Endothelial cell (in vitro differentiated cells): ENCODE data around the gene LMOD1. TPM values are rescaled to one million over a fixed set of nuclear protein-coding genes. Genes with fewer than 3 reads are reported as not detected.
"Not testable (repeated sequence)": the region's sequence is repeated elsewhere in the genome, so short reads cannot be mapped to it uniquely, and the experiment has no call there.

Experiments used
- DNase-seq: peaks from one replicate; pipeline ENCODE4 v3.0.0; 2021; ENCODE audit warnings: low spot score
- H3K27ac Mint-ChIP-seq: one replicate; pipeline ENCODE4 v1.8.0; 2021; ENCODE audit warnings: mixed read lengths, inconsistent platforms; ENCODE audit not compliant: unreplicated experiment
- H3K27me3 Mint-ChIP-seq: one replicate; pipeline ENCODE4 v1.8.0; 2021; ENCODE audit warnings: mild to moderate bottlenecking, moderate library complexity, mixed read lengths, inconsistent platforms; ENCODE audit not compliant: unreplicated experiment
- H3K36me3 Mint-ChIP-seq: one replicate; pipeline ENCODE4 v1.8.0; 2021; ENCODE audit warnings: mild to moderate bottlenecking, low read depth, mixed read lengths, inconsistent platforms; ENCODE audit not compliant: unreplicated experiment
- H3K4me1 Mint-ChIP-seq: one replicate; pipeline ENCODE4 v1.8.0; 2021; ENCODE audit warnings: mild to moderate bottlenecking, mixed read lengths, inconsistent platforms; ENCODE audit not compliant: unreplicated experiment
- H3K4me3 Mint-ChIP-seq: one replicate; pipeline ENCODE4 v1.8.0; 2021; ENCODE audit warnings: mild to moderate bottlenecking, mixed read lengths, inconsistent platforms; ENCODE audit not compliant: unreplicated experiment
- H3K9me3 Mint-ChIP-seq: one replicate; pipeline ENCODE4 v1.8.0; 2021; ENCODE audit warnings: mixed read lengths, inconsistent platforms; ENCODE audit not compliant: unreplicated experiment
- total RNA-seq: library from RNA; stranded (reverse); fragmentation: NEBNext Ultra II Directional; extraction: Animal tissue kit (Norgen Biotek cat#: 25700); gene quantifications from one replicate; pipeline ENCODE4 v1.2.1, GENCODE V29; 2021; ENCODE audit not compliant: unreplicated experiment
- TF ChIP-seq, protein P1 (sequence below): fragments of 200-600 bp; sonication (generic); IDR thresholded peaks from one replicate; pipeline ENCODE4 v1.5.0; 2021; ENCODE audit warnings: antibody characterized with exemption; ENCODE audit not compliant: unreplicated experiment

LMOD1 gene
- total RNA-seq, 1 donor from 2014 or later, result not detected

DNA sequence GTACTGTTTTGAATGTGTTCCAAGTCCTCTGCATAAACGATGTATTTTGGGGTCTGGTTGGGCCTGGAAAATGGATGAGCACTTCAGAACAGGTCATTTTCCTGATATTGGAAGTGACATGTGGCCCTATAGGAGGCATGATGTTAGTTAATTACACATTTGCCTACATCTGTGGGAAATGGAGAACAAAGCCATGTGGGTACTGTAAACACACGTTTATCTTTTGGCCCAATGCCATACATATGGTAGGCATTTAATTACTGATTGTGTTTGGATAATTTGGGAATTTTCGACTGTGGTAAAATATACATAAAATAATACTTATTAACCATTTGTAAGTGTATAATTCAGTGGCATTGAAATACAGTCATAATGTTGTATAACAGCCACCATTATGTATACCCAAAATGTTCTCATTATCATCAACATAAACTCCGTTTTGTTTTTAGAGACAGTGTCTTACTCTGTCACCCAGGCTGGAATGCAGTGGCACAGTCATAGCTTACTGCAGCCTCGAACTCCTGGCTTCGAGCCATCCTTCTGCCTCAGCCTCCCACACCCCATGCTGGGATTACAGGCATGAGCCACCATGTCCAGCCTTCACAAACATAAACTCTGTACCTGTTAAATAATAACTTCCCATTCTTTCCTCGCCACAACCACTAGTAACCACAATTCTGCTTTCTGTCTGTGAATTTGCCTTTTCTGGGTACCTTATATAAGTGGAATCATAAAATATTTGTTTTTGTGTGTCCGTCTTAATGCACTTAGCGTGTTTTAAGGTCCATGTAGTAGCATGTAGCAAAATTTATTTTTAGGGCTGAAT, 24.2 kb upstream of the LMOD1 start:
- no peak overlapping the region for H3K4me3 Mint-ChIP-seq
- no peaks in the 10 kb centered on the region for H3K9me3 Mint-ChIP-seq
- no peaks in the 10 kb centered on the region for H3K4me1 Mint-ChIP-seq
- TF ChIP-seq, protein P1, sequence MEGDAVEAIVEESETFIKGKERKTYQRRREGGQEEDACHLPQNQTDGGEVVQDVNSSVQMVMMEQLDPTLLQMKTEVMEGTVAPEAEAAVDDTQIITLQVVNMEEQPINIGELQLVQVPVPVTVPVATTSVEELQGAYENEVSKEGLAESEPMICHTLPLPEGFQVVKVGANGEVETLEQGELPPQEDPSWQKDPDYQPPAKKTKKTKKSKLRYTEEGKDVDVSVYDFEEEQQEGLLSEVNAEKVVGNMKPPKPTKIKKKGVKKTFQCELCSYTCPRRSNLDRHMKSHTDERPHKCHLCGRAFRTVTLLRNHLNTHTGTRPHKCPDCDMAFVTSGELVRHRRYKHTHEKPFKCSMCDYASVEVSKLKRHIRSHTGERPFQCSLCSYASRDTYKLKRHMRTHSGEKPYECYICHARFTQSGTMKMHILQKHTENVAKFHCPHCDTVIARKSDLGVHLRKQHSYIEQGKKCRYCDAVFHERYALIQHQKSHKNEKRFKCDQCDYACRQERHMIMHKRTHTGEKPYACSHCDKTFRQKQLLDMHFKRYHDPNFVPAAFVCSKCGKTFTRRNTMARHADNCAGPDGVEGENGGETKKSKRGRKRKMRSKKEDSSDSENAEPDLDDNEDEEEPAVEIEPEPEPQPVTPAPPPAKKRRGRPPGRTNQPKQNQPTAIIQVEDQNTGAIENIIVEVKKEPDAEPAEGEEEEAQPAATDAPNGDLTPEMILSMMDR, result no peak
- H3K27ac Mint-ChIP-seq, result no peak overlapping the region
- no peaks in the 10 kb centered on the region for H3K27me3 Mint-ChIP-seq
- peaks cover 6% of the 10 kb centered on the region for H3K36me3 Mint-ChIP-seq
- DNase-seq, result no peak

DNA sequence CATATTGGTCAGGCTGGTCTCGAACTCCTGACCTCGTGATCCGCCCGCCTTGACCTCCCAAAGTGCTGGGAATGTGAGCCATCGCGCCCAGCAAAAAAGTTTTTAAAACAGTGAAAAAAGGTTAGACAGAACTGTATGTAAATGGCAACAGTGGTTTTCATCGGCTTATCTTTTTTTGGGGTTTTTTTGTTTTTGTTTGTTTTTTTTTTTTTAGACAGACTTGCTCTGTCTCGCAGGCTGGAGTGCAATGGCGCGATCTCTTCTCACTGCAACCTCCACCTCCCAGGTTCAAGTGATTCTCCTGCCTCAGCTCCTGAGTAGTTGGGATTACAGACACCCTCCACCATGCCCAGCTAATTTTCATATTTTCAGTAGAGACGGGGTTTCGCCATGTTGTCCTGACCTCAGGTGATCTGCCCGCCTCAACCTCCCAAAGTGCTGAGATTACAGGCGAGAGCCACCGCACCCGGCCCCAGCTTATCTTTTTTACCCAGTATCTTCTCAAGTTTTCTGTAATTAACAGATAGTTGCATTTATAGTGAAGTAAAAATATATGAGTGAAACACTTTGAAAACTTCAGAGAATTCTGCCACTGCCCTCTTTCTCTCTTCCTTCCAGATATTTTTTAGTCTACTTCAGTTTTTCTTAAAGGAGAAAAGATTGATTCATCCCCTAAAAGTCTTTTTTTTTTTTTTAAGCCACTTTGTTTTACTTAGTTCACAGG, 22.0 kb upstream of the LMOD1 start:
- Mint-ChIP-seq H3K27ac (no peak overlapping the region), H3K9me3 (no peaks in the 10 kb centered on the region), H3K4me3 (no peak overlapping the region), H3K4me1 (no peaks in the 10 kb centered on the region), H3K36me3 (peaks cover 14% of the 10 kb centered on the region), H3K27me3 (no peaks in the 10 kb centered on the region)
- no peak for DNase-seq
- TF ChIP-seq, protein P1, result no peak

DNA sequence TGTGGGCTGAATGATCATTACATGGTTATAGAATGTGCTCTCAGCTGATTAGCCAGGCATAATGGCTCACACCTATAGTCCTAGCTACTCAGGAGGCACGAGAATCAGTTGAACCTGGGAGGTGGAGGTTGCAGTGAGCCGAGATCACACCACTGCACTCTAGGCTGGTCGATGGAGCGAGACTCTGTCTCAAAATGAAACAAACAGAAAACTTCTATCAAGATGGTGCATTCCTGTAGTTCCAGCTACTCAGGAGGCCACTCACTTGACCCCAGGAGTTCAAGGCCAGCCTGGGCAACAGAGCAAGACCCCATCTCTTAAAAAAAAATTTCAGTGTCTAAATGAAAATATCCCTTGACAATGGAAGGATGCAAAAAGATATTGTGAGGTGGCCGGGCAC, 19.8 kb upstream of the LMOD1 start:
- no peak overlapping the region for H3K27ac Mint-ChIP-seq
- TF ChIP-seq, protein P1, result no peak
- DNase-seq, result no peak
- H3K36me3 Mint-ChIP-seq, result peaks cover 23% of the 10 kb centered on the region
- H3K27me3 Mint-ChIP-seq, result no peaks in the 10 kb centered on the region
- no peaks in the 10 kb centered on the region for H3K4me1 Mint-ChIP-seq
- no peaks in the 10 kb centered on the region for H3K9me3 Mint-ChIP-seq
- H3K4me3 Mint-ChIP-seq, result peak overlapping the region; percentile 65

DNA sequence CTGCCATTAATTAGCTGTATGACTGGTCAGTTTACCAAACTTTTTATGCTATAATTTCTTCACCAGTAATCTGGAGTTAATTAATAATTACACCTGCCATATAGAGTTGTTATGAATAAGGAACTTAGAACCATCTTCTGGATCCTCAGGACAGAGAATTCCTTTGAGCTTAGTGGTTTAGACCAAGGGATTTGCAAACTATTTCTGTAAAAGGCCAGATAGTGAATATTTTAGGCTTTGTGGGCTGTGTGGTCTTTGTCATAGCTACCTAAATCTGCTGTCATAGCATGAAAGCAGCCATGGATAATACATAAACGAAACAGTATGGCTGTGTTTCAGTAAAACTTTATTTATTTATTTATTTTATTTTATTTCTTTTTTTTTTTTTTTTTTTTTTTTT, 17.9 kb upstream of the LMOD1 start:
- Mint-ChIP-seq H3K27me3 (no peaks in the 10 kb centered on the region), H3K4me3 (no peak overlapping the region), H3K4me1 (no peaks in the 10 kb centered on the region), H3K36me3 (peaks cover 23% of the 10 kb centered on the region), H3K9me3 (no peaks in the 10 kb centered on the region), H3K27ac (no peak overlapping the region)
- no peak for DNase-seq
- TF ChIP-seq, protein P1, result no peak

DNA sequence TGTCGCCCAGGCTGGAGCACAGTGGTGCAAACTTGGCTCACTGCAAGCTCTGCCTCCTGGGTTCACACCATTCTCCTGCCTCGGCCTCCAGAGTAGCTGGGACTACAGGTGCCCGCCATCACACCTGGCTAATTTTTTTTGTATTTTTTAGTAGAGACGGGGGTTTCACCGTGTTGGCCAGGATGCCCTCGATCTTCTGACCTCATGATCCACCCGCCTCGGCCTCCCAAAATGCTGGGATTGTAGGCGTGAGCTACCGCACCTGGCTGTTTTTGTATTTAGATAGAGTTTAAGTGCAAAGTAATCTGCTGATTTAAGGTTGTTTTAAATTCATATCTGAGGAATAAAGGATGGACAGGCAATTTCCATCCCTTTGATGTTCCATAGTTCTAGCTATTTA, 16.0 kb upstream of the LMOD1 start:
- not testable (repeated sequence) for H3K4me3 Mint-ChIP-seq, H3K27me3 Mint-ChIP-seq, H3K9me3 Mint-ChIP-seq, DNase-seq, H3K4me1 Mint-ChIP-seq, H3K27ac Mint-ChIP-seq
- peaks cover 23% of the 10 kb centered on the region for H3K36me3 Mint-ChIP-seq
